ENCODE results near the gene KAZN. TPM values are rescaled to one million over a fixed set of nuclear protein-coding genes. Genes with fewer than 3 reads are reported as not detected.

Gene KAZN
- polyA plus RNA-seq, 1 experiment: 3.7 TPM

GRCh38 chr1:14788080-14788479 lies 189.6 kb downstream of the KAZN start:
- TF ChIP-seq, protein P1, sequence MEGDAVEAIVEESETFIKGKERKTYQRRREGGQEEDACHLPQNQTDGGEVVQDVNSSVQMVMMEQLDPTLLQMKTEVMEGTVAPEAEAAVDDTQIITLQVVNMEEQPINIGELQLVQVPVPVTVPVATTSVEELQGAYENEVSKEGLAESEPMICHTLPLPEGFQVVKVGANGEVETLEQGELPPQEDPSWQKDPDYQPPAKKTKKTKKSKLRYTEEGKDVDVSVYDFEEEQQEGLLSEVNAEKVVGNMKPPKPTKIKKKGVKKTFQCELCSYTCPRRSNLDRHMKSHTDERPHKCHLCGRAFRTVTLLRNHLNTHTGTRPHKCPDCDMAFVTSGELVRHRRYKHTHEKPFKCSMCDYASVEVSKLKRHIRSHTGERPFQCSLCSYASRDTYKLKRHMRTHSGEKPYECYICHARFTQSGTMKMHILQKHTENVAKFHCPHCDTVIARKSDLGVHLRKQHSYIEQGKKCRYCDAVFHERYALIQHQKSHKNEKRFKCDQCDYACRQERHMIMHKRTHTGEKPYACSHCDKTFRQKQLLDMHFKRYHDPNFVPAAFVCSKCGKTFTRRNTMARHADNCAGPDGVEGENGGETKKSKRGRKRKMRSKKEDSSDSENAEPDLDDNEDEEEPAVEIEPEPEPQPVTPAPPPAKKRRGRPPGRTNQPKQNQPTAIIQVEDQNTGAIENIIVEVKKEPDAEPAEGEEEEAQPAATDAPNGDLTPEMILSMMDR (IDR thresholded peaks at IDR 0.05; ENCODE audit: low read depth, low read length): no peak
- H3K4me3 ChIP-seq (ENCODE audit: low read depth, low read length): no peak overlapping the region
- DNase-seq (ENCODE audit: low read depth, low spot score): no peak
- CTCF ChIA-PET: interaction anchor here (1.2 kb wide), 1 partner anchor 239 kb away, joined by 3 read pairs; no protein-coding TSS in a partner anchor
- H3K27me3 ChIP-seq (ENCODE audit: control insufficient read depth, insufficient read depth, low read length): peaks cover 3% of the 10 kb centered on the region
- POLR2A ChIA-PET: no interaction called here
- no peaks in the 10 kb centered on the region for H3K9me3 ChIP-seq (ENCODE audit: control insufficient read depth, insufficient read depth, low read length)
- no peak overlapping the region for H3K27ac ChIP-seq (ENCODE audit: low read depth, low read length)

DNA sequence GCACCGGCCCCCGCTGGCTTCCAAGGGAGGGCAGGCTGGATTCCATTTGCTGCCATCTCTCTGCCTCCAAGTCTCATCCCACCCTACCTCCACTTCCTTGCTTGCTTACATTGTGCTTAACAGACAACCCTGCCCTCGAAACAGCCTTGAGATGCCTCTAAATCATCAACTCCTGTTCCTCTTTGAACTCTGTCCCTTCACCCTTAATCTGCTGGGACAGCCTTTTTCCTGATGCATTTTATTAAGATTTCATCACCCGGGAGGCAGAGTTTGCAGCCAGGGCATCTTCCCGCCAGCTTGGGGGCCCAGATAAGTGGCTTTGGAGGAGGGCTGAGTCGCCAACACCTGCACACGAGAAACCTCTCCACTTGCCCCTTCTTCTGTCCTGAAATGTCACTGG lies 192.5 kb downstream of the KAZN start:
- H3K27ac ChIP-seq (ENCODE audit: low read depth, low read length): no peak overlapping the region
- TF ChIP-seq, protein P1 (IDR thresholded peaks at IDR 0.05; ENCODE audit: low read depth, low read length): no peak
- CTCF ChIA-PET: no interaction called here
- H3K4me3 ChIP-seq (ENCODE audit: low read depth, low read length): no peak overlapping the region
- DNase-seq (ENCODE audit: low read depth, low spot score): no peak
- H3K27me3 ChIP-seq (ENCODE audit: control insufficient read depth, insufficient read depth, low read length): peaks cover 3% of the 10 kb centered on the region
- POLR2A ChIA-PET: no interaction called here
- no peaks in the 10 kb centered on the region for H3K9me3 ChIP-seq (ENCODE audit: control insufficient read depth, insufficient read depth, low read length)

DNA sequence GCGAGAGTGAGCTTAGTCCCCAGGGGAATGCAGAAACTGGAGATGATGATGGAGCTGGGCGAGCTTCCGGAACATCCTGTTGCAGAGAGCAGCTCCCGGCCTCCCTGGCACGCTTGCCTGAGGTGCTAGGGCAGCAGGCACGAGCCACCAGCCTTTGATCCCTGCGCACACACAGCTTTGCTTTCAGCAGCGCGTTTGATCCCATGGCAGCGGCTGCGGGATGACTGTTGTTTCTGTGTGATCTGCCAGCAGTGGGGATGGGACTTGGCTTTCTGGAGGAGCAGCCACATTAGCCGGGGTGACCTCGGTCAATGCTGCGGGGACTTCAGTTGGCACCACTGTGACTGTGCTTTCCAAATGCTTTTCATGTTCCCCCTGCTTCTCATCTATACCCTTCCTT lies 193.2 kb downstream of the KAZN start:
- Histone ChIP-seq H3K9me3 (ENCODE audit: control insufficient read depth, insufficient read depth, low read length) (no peaks in the 10 kb centered on the region), H3K4me3 (ENCODE audit: low read depth, low read length) (no peak overlapping the region), H3K27ac (ENCODE audit: low read depth, low read length) (no peak overlapping the region), H3K27me3 (ENCODE audit: control insufficient read depth, insufficient read depth, low read length) (no peaks in the 10 kb centered on the region)
- TF ChIP-seq, protein P1 (IDR thresholded peaks at IDR 0.05; ENCODE audit: low read depth, low read length): no peak
- ChIA-PET POLR2A (no interaction called here), CTCF (no interaction called here)
- DNase-seq (ENCODE audit: low read depth, low spot score): no peak

DNA sequence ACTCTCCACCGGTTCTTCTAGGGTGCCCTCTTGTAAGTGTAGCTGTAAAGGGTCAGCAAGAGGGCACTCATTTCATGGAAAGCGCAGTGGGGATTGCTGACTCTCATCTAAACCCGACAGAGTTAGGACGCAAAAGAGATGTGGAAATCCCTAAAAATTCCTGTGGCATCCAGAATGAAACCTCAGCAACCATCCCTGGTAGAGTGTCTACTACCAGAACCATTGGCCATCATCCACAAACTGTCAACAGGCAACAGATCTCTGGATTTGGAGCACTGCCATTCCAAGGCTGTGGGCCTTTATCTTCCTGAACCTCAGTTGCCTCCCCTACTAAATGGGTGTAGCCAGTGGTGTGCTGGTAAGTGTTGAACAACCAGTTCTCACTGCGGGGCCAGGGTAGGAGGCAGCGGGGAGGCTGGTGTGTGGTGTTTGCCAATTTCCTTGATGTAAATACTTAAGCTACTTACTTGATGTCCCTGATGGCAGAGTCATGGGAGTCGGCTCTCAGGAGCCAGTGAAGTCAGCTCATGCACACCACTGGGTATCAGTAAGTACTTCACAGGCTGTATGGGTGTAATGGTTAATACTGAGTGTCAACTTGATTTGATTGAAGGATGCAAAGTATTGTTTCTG lies 195.8 kb downstream of the KAZN start:
- ChIA-PET POLR2A (no interaction called here), CTCF (no interaction called here)
- no peaks in the 10 kb centered on the region; the same call in 1 of the 2 replicates for H3K9me3 ChIP-seq (ENCODE audit: control insufficient read depth, insufficient read depth, low read length)
- TF ChIP-seq, protein P1 (IDR thresholded peaks at IDR 0.05; ENCODE audit: low read depth, low read length): no peak
- no peak overlapping the region for H3K27ac ChIP-seq (ENCODE audit: low read depth, low read length)
- H3K27me3 ChIP-seq (ENCODE audit: control insufficient read depth, insufficient read depth, low read length): no peaks in the 10 kb centered on the region
- no peak overlapping the region for H3K4me3 ChIP-seq (ENCODE audit: low read depth, low read length)
- no peak for DNase-seq (ENCODE audit: low read depth, low spot score)

DNA sequence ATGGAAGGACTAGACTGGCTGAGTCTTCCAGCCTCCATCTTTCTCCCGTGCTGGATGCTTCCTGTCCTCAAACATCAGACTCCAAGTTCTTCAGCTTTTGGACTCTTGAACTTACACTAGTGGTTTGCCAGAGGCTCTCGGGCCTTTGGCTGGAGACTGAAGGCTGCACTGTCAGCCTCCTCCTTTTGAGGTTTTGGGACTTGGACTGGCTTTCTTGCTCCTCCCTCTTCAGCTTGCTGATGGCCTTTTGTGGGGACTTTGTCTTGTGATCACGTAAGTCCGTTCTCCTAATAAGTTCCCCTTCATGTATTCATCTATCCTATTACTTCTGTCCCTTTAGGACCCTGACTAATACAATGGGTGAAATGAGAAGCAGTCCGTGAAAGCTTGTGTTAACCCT lies 196.4 kb downstream of the KAZN start:
- POLR2A ChIA-PET: no interaction called here
- TF ChIP-seq, protein P1 (IDR thresholded peaks at IDR 0.05; ENCODE audit: low read depth, low read length): no peak
- CTCF ChIA-PET: no interaction called here
- Histone ChIP-seq H3K27me3 (ENCODE audit: control insufficient read depth, insufficient read depth, low read length) (no peaks in the 10 kb centered on the region), H3K27ac (ENCODE audit: low read depth, low read length) (no peak overlapping the region), H3K4me3 (ENCODE audit: low read depth, low read length) (no peak overlapping the region), H3K9me3 (ENCODE audit: control insufficient read depth, insufficient read depth, low read length) (no peaks in the 10 kb centered on the region; the same call in 1 of the 2 replicates)
- DNase-seq (ENCODE audit: low read depth, low spot score): no peak
